Peyer's patch (tissue), 4 donors: ENCODE measurements around the gene RTN4R. TPM values are rescaled to one million over a fixed set of nuclear protein-coding genes. Genes with fewer than 3 reads are reported as not detected.
"Not testable (repeated sequence)": the region's sequence is repeated elsewhere in the genome, so short reads cannot be mapped to it uniquely, and the experiment has no call there.

ENCODE experiments used
- DNase-seq, 3 donors: peaks; one replicate each; pipeline ENCODE4 v3.0.0-alpha.2; 2017 to 2019
- H3K27ac ChIP-seq, 4 donors: fragments of 200-600 bp; sonication (generic); one replicate each; pipeline ENCODE4 v1.5.1; 2016 to 2019
- H3K27me3 ChIP-seq, 2 donors: fragments of 200-600 bp; sonication (generic); one replicate each; pipeline ENCODE4 v1.5.1; 2019
- H3K36me3 ChIP-seq, 3 donors: fragments of 200-600 bp; sonication (generic); one replicate each; pipeline ENCODE4 v1.5.1; 2016 to 2019
- H3K4me1 ChIP-seq, 4 donors: fragments of 200-600 bp; sonication (generic); one replicate each; pipeline ENCODE4 v1.5.1; 2016 to 2019
- H3K4me3 ChIP-seq, 4 donors: fragments of 200-600 bp; sonication (generic); 1 replicate in 3 of 4; 2 replicates in 1 of 4; pipeline ENCODE4 v1.5.1; 2016 to 2019; ENCODE audit warnings: mild to moderate bottlenecking in 1 of 4
- H3K9me3 ChIP-seq, 4 donors: fragments of 200-600 bp; sonication (generic); one replicate each; pipeline ENCODE4 v1.5.1; 2016 to 2019; ENCODE audit warnings: mild to moderate bottlenecking in 1 of 4
- POLR2A ChIP-seq, 2 donors: fragments of 450-650 bp; IDR thresholded peaks; one replicate each; pipeline ENCODE4 v1.5.1; 2017; ENCODE audit warnings: antibody characterized with exemption in 2 of 2, mild to moderate bottlenecking in 2 of 2, moderate library complexity in 2 of 2
- total RNA-seq, 4 donors: library from RNA; depleted of rRNA; stranded (reverse); fragments of >200 nt; gene quantifications; one replicate each; pipeline ENCODE4 v1.1.0, GENCODE V29; 2016
- TF ChIP-seq, protein P1 (sequence below), 6 experiments: fragments of 450-650 bp in 4 of 6; fragments of 200-600 bp in 2 of 6; sonication (generic) in 1 of 6; IDR thresholded peaks; one replicate each; pipeline ENCODE4 v1.5.1; 2017 to 2019; ENCODE audit warnings: antibody characterized with exemption in 6 of 6, mild to moderate bottlenecking in 3 of 6, moderate library complexity in 1 of 6

Gene RTN4R
- total RNA-seq, 4 donors from 2014 or later = 5.2 to 9.1 (median 5.7) TPM

- DNase-seq = no peak
- Histone ChIP-seq H3K4me1 (no peaks in the 10 kb centered on the region), H3K36me3 (no peaks in the 10 kb centered on the region), H3K4me3 (no peak overlapping the region), H3K27me3 (no peaks in the 10 kb centered on the region), H3K9me3 (no peaks in the 10 kb centered on the region), H3K27ac (no peak overlapping the region)
- no peak for TF ChIP-seq POLR2A (IDR thresholded peaks at IDR 0.05)
- TF ChIP-seq, protein P1, sequence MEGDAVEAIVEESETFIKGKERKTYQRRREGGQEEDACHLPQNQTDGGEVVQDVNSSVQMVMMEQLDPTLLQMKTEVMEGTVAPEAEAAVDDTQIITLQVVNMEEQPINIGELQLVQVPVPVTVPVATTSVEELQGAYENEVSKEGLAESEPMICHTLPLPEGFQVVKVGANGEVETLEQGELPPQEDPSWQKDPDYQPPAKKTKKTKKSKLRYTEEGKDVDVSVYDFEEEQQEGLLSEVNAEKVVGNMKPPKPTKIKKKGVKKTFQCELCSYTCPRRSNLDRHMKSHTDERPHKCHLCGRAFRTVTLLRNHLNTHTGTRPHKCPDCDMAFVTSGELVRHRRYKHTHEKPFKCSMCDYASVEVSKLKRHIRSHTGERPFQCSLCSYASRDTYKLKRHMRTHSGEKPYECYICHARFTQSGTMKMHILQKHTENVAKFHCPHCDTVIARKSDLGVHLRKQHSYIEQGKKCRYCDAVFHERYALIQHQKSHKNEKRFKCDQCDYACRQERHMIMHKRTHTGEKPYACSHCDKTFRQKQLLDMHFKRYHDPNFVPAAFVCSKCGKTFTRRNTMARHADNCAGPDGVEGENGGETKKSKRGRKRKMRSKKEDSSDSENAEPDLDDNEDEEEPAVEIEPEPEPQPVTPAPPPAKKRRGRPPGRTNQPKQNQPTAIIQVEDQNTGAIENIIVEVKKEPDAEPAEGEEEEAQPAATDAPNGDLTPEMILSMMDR (IDR thresholded peaks at IDR 0.05) = no peak
These were observed 38.0 kb upstream of the RTN4R start for GRCh38 chr22:20305894-20306645.

DNA sequence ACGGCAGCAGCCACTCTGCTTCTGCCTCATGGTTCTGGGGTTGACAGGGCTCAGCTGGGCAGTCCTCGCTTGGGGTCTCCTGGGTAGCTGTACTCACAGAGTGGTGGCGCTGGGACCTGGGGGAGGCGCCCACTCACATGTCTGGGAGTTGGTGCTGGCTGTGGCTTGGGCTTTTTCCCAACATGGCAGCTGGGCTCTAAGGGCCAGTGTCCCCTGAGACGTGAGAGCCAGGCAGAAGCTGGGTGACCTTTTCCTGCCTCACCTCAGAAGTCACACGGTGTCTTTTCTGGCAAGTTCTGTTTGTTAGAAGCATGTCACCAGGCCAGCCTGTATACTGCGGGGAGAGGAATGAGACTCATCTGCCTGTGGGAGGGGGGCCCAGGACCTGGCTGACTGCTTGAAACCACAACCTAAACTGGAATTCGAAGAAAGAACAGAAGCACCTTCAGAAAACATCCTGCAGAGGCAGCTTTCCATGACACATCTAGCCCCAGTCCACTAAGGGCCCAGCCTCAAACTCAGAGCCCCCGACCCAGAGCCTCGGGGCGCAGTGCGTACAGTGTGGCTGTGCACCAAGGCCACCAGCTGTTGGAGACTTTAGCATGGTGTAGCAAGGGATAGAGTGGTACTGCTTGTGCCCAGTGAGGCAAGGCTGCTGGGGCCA, 37.2 kb upstream of the RTN4R start:
- not testable (repeated sequence) for H3K36me3 ChIP-seq, H3K4me1 ChIP-seq, H3K27ac ChIP-seq, DNase-seq, H3K27me3 ChIP-seq, H3K4me3 ChIP-seq, H3K9me3 ChIP-seq

DNA sequence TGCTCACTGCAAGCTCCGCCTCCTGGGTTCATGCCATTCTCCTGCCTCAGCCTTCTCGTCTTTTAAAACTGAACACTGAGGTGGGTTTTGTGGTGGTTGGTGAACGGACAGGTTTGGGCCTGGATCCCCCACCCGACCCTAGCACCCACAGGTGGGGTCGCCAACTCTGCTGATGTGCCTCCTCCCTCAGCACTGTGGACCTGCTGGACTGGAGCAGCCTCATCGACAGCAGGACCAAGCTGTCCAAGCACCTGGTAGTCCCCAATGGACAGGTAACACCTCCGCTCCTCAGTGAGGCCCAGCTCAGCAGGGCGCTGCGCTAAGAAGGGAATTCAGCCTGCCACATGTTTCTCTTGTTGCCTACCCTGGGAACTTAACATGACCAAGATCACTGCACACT, 36.5 kb upstream of the RTN4R start:
- H3K27me3 ChIP-seq = no peaks in the 10 kb centered on the region
- no peaks in the 10 kb centered on the region for H3K36me3 ChIP-seq
- H3K27ac ChIP-seq = no peak overlapping the region
- peaks cover 0 to 7% (median 2%) of the 10 kb centered on the region in 4 donors for H3K4me1 ChIP-seq
- no peaks in the 10 kb centered on the region for H3K9me3 ChIP-seq
- H3K4me3 ChIP-seq = no peak overlapping the region
- DNase-seq = no peak
- TF ChIP-seq, protein P1 (IDR thresholded peaks at IDR 0.05) = no peak
- TF ChIP-seq POLR2A (IDR thresholded peaks at IDR 0.05) = no peak

- not testable (repeated sequence) for H3K27me3 ChIP-seq, DNase-seq, H3K36me3 ChIP-seq, H3K4me3 ChIP-seq, H3K9me3 ChIP-seq, H3K27ac ChIP-seq
- peaks cover 0 to 21% (median 2%) of the 10 kb centered on the region in 4 donors for H3K4me1 ChIP-seq
These were observed 35.1 kb upstream of the RTN4R start for GRCh38 chr22:20303229-20303534.

DNA sequence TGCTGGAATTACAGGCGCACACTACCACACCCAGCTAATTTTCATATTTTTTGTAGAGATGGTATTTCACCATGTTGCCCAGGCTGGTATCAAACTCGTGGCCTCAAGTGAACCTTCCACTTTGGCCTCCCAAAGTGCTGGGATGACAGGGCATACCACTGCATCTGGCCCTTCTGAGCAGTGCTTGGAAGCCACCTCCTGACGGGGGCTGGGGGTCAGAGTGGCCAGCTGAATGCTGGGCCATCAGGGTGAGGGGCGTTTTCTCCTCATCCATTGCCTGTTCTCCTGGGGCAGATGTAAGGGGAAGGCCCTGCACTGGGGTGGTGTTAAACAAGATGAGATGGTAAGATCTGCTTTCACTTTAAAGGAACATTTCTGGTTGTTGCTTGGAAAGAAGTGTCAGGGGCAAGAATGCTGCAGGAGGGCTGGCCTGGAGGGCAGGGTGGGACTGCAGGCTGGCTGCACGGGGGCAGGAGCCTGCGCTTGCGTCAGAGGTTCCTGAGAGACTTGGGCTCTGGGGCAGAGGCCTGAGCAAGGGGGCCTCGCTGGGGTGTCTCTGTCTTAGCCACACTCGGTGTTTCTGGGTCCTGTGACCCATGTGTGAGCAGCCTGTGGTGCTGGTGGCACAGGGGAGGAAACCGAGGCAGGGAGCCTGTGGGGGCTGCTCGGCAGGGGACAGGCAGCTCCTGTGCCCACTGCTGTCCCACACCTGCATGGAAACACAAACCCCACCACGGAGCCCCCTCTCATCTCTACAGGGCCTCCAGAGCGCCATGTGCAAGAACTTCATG, 34.5 kb upstream of the RTN4R start:
- DNase-seq = no peak
- H3K4me1 ChIP-seq = peaks cover 0 to 21% (median 2%) of the 10 kb centered on the region in 4 donors
- no peaks in the 10 kb centered on the region for H3K27me3 ChIP-seq
- no peak overlapping the region for H3K27ac ChIP-seq
- H3K36me3 ChIP-seq = no peaks in the 10 kb centered on the region
- H3K4me3 ChIP-seq = no peak overlapping the region
- TF ChIP-seq, protein P1 (IDR thresholded peaks at IDR 0.05) = no peak
- no peak for TF ChIP-seq POLR2A (IDR thresholded peaks at IDR 0.05)
- no peaks in the 10 kb centered on the region for H3K9me3 ChIP-seq

- no peak overlapping the region for H3K27ac ChIP-seq
These were observed 31.6 kb upstream of the RTN4R start for GRCh38 chr22:20299746-20300136.

More at GRCh38 chr22:20299746-20300136, 31.6 kb upstream of the RTN4R start:
- no peaks in the 10 kb centered on the region for H3K27me3 ChIP-seq
- H3K9me3 ChIP-seq = no peaks in the 10 kb centered on the region
- peaks cover 0 to 21% (median 2%) of the 10 kb centered on the region in 4 donors for H3K4me1 ChIP-seq
- H3K4me3 ChIP-seq = peak overlapping the region; percentile 40 to 72 (median 58)
- no peaks in the 10 kb centered on the region for H3K36me3 ChIP-seq
- no peak for DNase-seq
- TF ChIP-seq, protein P1 (IDR thresholded peaks at IDR 0.05) = peak in 1 of 6 experiments; percentile 14
- no peak for TF ChIP-seq POLR2A (IDR thresholded peaks at IDR 0.05)
